Hypothalamus (tissue), 51 donors: ENCODE measurements around the gene ABO.
"Not testable (repeated sequence)": the region's sequence is repeated elsewhere in the genome, so short reads cannot be mapped to it uniquely, and the experiment has no call there.

Experiments
- DNase-seq, 51 donors: peaks; one replicate each; lab custom pipeline; 2025; lab: John Stamatoyannopoulos, UW

The ABO gene

GRCh38 chr9:133208171-133208879 is 66.7 kb downstream of the ABO start:
- DNase-seq: not testable (repeated sequence)

DNA sequence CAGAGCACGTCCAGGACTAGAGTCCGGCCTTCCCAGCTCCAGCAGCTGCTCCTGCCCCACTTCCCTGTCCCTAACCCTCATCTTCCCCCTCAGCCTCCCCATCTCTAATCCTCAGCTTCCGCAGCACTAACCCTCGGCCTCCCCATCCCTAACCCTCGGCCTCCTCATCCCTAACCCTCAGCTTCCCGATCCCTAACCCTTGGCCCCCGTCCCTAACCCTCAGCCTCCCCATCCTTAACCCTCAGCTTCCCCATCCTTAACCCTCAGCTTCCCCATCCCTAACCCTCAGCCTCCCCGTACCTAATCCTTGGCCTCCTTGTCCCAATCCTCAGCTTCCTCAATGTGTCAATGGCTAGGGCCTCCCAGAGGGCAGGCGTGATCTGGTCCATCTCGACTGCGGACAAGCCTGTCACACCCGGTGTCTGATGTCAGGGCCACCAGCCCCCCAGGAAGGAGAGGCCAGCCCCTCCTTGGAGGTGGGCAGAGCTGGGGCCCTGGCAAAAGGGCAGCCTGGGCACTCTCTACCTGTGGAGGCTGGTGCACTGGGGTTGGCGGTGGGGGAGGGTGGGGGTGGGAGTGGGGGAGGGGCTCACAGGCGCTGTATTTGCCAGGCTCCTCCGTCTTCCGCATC is 67.3 kb downstream of the ABO start:
- DNase-seq: no peak

- no peak for DNase-seq
These were observed 67.9 kb downstream of the ABO start for GRCh38 chr9:133207021-133207531.

- no peak for DNase-seq
These were observed 68.7 kb downstream of the ABO start for GRCh38 chr9:133205996-133206931.

DNA sequence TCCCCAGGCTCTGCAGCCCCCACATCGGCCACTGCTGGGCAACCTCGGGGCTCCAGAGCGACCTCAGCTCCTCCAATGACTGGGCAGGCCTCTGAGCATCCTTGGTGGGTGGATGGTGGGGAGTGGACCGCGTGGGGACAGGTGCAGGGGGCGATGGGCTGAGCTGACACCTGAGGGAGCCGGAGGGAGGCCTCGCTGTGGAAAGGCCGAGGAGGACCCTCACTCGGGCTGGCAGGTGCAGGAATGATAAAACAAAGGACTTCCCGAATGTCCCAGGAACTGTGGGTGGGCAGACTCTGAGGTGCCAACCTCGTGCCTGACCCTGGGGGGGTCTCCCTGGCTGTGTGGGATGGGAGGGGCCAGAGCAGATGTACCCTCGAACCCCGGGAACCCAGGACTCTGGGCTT is 69.5 kb downstream of the ABO start:
- DNase-seq: not testable (repeated sequence)
